ENCODE results near the gene MYBBP1A. TPM values are rescaled to one million over a fixed set of nuclear protein-coding genes. Genes with fewer than 3 reads are reported as not detected.

Gene MYBBP1A
- total RNA-seq, 1 donor from 2014 or later, result 30.8 TPM

GRCh38 chr17:4573115-4573514 lies 17.9 kb upstream of the MYBBP1A start:
- no peak for DNase-seq (ENCODE audit: low spot score)

GRCh38 chr17:4572131-4572530 lies 16.9 kb upstream of the MYBBP1A start:
- no peak for DNase-seq (ENCODE audit: low spot score)

- DNase-seq (ENCODE audit: low spot score), result no peak
These were observed 14.4 kb upstream of the MYBBP1A start for GRCh38 chr17:4569591-4569990.

DNA sequence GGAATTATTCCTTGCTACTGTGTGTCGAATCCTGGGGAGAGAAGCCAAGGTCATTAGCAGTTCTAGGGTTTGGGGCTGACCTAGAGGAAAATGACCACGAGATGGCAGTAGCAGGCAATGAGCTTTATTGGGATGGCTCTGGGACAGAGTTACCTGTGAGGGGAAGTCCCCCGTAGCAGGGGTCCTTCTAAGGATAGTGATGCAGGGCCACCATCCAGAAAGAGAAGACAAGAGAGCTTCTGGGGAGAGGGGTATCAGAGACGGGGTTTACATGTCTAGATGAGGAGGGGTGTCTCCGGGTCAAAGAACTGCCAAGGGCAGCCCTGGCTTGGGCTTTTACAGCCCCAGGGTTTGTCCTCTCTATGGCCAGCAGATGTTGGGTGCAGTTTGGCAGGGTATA lies 11.6 kb upstream of the MYBBP1A start:
- DNase-seq (ENCODE audit: low spot score), result peak; percentile 49

GRCh38 chr17:4565209-4566141 lies 10.3 kb upstream of the MYBBP1A start:
- DNase-seq (ENCODE audit: low spot score), result peak; percentile 73

DNA sequence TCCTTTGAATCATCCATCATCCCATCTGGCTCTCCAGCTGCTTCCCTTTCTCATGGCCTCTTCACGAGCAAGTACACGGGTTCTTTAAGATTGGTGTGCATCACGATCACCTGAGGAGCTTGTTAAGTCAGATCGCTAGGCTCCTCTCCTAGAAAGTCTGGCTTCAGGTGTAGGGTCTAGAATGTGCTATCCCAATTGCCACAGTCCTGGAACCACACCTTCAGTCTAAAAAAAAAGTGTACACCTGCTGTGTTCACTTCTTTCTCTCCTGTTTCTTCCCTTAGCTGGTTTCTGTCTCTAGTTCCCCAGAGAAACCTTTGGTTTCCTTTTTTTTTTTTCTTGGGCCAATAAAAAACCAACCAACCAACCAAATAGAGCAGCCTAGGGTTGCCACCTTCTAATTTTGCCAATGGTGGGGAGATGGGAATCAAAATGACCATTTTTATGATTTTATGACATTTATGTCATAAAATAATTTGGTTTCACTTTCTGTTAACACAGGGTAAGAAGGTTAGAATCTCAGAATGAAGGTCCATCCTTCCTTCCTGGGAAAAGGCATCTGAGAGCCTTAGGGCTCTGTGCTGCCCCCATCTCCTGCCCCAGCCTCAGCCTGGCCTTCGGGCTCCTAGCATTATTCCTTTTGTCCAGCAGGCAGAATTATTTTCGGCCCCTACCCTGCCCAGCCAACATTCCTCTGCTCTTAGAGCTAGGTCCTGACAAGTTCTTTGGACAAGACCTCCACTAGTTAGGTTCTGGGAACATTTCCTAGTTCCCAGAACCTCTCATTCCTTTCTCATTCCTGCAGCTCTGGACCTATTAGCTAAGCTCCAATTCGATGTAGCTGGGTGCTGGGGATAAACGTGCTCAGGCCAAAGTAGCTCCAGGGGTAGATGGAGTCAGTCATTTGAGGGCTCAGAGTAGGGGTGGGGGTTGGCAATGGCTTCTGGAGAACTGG lies 7.1 kb upstream of the MYBBP1A start:
- DNase-seq (ENCODE audit: low spot score), result no peak

DNA sequence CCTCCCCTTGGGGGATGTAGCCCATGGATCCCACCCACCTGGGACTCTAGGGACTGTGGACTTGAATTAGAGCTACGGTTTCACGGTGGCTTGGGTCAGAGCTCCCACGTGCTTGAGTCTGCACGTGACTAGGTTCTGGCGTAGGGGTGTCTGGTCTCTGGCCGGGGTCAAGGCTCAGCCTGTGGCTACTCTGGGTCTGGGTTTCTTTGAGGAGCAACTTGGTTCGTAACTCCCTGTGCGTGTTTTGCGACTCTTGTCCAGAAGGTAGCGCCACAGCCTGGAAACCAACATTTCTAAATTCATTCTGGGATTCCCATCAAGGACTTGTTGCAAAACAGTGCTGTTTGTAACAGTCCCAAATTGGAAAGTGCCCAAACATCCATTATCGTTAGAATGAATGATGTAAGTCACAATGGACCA lies 5.7 kb upstream of the MYBBP1A start:
- no peak for DNase-seq (ENCODE audit: low spot score)

GRCh38 chr17:4560421-4560820 lies 5.2 kb upstream of the MYBBP1A start, which contains the start of gene GGT6:
GGT6 (minus strand) TSS chr17:4560577; CDS start chr17:4560521, 56 bp downstream.
- no peak for DNase-seq (ENCODE audit: low spot score)

DNA sequence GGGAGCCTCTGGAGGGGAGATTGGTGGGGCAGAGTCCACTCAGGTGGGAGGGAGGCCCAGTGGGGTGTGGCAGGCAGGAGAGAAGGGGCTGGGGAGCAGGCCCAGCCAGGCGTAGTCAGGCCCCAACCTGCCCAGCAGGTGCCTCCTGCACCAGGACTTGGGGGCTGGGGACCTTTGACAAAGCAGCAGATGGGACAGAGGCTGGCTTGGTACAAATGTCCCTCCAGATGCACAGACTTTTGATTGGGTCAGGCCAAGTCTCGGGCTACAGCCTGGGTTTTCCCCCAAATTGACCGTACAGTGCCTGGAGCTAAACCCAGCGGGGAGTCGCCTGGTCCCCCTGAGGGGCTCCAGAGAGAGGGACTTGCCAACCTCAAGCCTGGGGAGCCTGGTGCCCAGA lies 4.8 kb upstream of the MYBBP1A start:
- no peak for DNase-seq (ENCODE audit: low spot score)

DNA sequence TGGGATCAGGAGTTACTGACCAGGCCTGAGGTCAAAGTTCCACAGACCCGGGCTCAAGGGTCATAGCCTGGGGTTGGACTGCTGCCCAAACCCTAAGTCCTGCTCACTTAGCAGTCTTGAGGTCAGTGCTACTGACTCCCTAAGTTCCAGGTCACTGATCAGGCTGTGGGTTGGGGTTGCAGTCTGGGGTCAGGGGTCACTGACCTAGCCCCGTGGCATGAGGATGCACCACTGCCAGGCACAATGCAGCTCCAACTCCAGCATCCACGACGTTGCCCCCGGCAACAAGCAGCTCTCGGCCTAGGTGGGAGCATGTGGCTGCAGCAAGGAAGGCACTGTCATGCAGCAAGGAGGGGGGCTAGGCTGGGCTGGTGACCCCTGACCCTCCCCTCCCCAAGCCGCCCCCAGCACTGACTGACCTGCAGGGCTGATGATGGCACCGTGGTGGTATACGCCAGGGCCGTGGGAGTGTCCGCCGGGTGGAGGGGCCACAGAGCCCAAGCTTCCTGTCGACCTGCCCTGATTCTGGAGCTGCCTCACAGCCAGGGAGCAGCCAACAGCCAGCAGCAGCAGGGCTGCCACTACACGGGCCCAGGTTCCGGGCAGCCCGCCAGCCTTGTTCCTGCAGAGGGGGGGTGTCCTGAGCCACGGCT lies 4.1 kb upstream of the MYBBP1A start:
- no peak for DNase-seq (ENCODE audit: low spot score)

DNA sequence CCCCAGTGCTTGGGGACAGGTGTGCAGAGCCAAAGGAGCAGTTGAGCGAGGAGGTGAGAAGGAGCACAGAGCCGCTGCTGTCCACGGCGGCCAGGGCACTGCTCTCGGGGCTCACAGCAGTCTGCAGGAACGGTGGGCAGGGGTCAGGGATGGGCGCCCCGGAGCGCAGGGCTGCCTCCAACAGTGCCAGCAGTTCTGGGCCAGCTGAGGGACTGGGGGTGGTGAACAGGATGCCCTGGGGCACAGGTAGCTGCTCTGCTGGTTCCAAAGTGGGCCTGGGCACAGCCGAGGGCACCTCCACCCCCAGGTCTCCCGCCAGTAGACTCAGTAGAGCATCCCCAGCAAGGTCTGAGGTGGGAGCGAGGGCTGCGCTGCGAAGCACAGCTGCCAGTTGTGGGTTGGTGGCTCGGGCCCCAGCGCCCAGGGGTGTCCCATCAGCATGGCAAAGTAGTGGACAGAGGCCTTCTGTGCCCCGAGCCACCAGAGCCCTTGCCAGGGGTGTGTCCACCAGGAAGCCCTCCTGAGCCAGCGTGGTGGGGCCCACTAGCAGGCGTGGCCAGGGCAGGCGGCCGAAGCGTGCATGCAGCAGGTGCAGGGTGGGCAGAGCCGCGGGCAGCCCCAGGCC lies 3.3 kb upstream of the MYBBP1A start:
- DNase-seq (ENCODE audit: low spot score), result no peak

DNA sequence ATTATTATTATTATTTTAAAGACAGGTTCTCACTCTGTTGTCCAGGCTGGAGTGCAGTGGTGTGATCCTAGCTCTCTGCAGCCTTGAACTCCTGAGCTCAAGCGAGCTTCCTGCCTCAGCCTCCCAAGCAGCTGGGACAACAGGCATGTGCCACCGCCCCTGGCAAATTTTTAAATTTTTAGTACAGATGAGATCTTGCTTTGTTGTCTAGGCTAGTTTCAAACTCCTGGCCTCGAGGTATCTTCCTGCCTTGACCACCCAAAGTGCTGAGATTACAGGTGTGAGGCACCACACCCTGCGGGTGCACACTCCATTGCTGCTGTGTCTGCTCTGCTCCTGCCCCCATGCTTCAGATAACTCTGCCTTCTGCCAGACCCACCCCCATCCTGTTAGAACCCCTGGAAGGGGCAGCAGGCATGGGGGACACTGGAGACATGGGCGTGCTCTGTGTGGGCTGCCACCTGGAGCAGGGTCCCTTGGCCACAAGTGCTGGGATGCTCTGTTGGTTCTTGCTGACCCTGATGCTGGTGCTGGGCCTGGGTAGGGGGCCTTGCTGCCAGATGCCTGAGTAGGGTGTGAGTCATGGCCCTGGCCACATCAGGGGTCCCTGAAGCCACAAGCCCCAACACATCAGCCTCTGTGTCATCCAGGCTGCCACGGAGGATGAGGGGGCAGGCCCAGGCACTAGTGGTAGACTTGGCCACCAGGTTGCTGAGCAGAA lies 2.6 kb upstream of the MYBBP1A start:
- DNase-seq (ENCODE audit: low spot score), result no peak

- DNase-seq (ENCODE audit: low spot score), result no peak
These were observed 1.8 kb upstream of the MYBBP1A start for GRCh38 chr17:4556996-4557395.

DNA sequence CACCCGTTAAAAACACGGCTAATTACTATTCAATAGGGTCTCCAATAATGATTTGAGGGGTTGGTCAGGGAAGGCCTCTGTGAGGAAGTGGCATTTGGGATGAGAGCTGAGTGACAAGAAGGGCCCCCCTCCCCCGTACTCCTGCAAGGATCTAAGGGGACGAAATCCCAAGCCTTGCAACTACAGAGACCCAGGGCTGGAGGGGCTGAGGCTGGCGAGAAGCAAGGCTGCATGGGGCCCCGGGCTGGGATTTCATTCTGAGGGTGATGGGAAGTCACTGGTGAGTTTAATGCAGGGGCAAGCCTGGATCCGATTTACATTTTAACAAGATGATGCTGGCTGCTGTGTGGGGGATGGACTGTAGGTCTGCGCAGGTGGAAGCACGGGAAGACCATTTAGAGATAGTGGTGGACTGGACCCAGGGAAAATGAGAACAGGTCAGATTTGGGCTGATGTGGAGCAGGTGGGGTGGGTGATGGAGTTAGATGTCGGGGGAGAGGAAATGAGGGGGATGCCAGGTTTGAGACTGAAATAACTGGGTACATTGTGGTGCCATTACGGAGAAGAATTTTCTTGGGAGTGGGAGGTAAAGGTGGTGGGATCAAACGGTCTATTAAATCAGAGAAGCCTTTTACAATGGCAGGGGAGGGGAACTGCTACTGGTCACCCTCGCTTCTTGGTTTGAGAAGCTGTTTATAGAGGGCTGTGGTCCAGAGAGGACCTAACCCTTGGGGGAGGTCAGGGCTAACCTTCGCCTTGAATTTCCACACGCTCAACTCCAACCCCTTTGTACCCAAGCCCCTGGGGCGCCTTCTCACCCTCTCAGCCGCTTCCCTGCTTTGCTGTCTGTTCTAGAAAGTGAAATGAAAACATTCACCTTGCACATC lies 932 bp upstream of the MYBBP1A start:
- no peak for DNase-seq (ENCODE audit: low spot score)

DNA sequence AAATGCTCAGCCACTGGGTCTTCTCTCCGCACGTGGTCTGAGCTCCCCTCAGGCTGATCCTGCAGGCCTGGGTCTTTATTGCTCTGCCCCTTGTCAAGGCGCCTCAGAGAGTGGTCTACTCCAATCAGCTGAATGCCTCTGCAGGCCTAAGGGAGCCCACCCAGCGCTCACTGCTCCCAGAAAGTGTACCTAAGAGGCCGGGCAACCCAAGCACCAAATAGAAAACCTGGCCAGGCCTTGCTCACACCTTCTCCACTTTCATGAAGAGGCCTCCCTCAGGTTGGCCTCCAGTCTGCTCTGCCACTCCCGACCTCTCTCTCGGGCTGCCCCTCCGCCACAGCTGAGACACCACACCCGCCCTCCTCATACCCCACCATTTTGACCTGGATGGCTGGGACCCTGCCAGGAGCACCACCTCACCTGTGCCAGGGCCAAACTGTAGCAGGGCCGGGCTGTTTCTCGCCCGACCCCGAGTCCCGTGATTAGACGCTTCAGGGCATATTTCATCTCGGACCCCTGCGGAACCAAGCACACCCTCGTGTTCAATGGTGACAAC lies 665 bp downstream of the MYBBP1A start:
- DNase-seq (ENCODE audit: low spot score), result no peak

- no peak for DNase-seq (ENCODE audit: low spot score)
These were observed 1.5 kb downstream of the MYBBP1A start for GRCh38 chr17:4553669-4554068.

DNA sequence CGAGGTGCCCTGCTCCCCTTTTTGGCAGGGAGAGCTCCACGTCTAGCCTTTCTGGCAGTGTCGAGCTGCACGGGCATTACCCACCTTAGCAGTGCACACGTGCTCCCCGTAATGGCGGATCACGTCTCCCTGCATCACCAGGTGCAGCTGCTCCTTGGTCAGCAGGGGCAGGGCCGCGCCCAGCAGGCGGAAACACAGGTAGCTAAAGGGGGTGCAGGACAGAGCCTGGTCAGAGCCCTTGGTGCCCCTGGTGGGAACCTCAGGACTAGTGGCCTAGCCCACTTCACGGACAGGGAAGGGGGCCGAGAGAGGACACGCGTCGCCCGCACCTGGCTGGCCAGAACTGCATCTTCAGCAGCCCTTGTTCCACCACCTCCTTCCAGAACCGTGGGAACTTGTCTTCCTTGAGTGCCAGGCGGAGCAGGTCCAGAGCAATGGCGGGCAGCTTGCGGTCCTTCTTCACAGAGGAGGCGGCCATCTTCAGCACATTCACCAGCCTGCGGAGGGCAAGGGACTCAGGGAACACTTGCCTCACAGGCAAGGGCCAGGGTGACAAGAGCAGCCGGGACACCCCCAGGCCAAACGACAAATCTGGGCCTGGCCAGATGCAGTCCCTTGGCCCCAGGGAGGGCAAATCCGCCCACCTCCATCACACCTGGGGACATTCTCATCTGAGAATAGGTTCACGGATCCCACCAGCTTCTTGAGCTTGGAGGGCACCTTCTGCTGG lies 3.2 kb downstream of the MYBBP1A start:
- DNase-seq (ENCODE audit: low spot score), result no peak

GRCh38 chr17:4551141-4551540 lies 4.0 kb downstream of the MYBBP1A start:
- no peak for DNase-seq (ENCODE audit: low spot score)

Measured in mucosa of gallbladder (tissue), 1 donor.